H1 (cell line): ENCODE measurements around the gene ATG16L1. TPM values are rescaled to one million over a fixed set of nuclear protein-coding genes. Genes with fewer than 3 reads are reported as not detected.

Experiments used
- CTCF ChIA-PET: fragments of 300-600 bp; sonication (Branson Sonifier 250); formaldehyde crosslinking; loops from one replicate; lab custom pipeline; 2021; ENCODE audit not compliant: partially characterized antibody; lab: Charles Lee
- POLR2A ChIA-PET: fragments of 300-600 bp; sonication (Branson Sonifier 250); formaldehyde crosslinking; loops from one replicate; lab custom pipeline; 2021; ENCODE audit warnings: inconsistent platforms; ENCODE audit not compliant: partially characterized antibody; lab: Charles Lee
- DNase-seq, 2 experiments: peaks; one replicate each; pipeline versions ENCODE4 v3.0.0 to v3.0.0-alpha.2; 2010 to 2022; ENCODE audit warnings: low spot score in 2 of 2, low read depth in 1 of 2, mixed read lengths in 1 of 2
- FAIRE-seq: peaks from 2 replicates; lab custom pipeline; 2011; peaks lifted over from hg19 to GRCh38; lab: Jason Lieb, UNC
- H2AFZ ChIP-seq: 2 replicates; pipeline ENCODE4 v1.8.1; 2012; ENCODE audit warnings: low read length, inconsistent platforms
- H2AK5ac ChIP-seq: 2 replicates; pipeline ENCODE4 v1.6.1; 2013; ENCODE audit warnings: low read depth, low read length
- H2BK120ac ChIP-seq: replicated peaks from 2 replicates; pipeline ENCODE3; 2013; ENCODE audit warnings: low read depth, low read length, inconsistent platforms
- H2BK12ac ChIP-seq: 2 replicates; pipeline ENCODE4 v1.6.1; 2013; ENCODE audit warnings: low read depth, low read length
- H2BK15ac ChIP-seq: 2 replicates; pipeline ENCODE4 v1.6.1; 2013; ENCODE audit warnings: low read length
- H2BK20ac ChIP-seq: 2 replicates; pipeline ENCODE4 v1.6.1; 2013; ENCODE audit warnings: low read length
- H2BK5ac ChIP-seq: 2 replicates; pipeline ENCODE4 v1.6.1; 2013; ENCODE audit warnings: low read depth, low read length
- H3K14ac ChIP-seq: 2 replicates; pipeline ENCODE4 v1.6.1; 2013; ENCODE audit warnings: inconsistent platforms; ENCODE audit not compliant: insufficient read length
- H3K18ac ChIP-seq: 2 replicates; pipeline ENCODE4 v1.6.1; 2013; ENCODE audit warnings: low read length; ENCODE audit errors: extremely low read depth
- H3K23ac ChIP-seq: 2 replicates; pipeline ENCODE4 v1.6.1; 2013; ENCODE audit warnings: inconsistent platforms; ENCODE audit not compliant: insufficient read length
- H3K23me2 ChIP-seq: 2 replicates; pipeline ENCODE4 v1.6.1; 2013; ENCODE audit warnings: low read depth, low read length
- H3K27ac ChIP-seq: 2 replicates; pipeline ENCODE4 v1.6.1; 2011; ENCODE audit warnings: low read depth, low read length, inconsistent platforms
- H3K27me3 ChIP-seq, 4 experiments: replicated peaks in 1 of 4; 1 replicate in 1 of 4; 2 replicates in 3 of 4; pipeline versions ENCODE4 v1.6.1 to v1.8.1; 2011 to 2013; ENCODE audit warnings: low read length in 3 of 4, mild to moderate bottlenecking in 3 of 4, inconsistent platforms in 2 of 4, mixed read lengths in 2 of 4, moderate library complexity in 1 of 4; ENCODE audit not compliant: control insufficient read depth in 3 of 4, insufficient read depth in 3 of 4; ENCODE audit errors: extremely low read depth in 1 of 4
- H3K36me3 ChIP-seq, 4 experiments: 2 replicates each; pipeline versions ENCODE4 v1.6.1 to v1.8.1; 2011 to 2013; ENCODE audit warnings: mild to moderate bottlenecking in 4 of 4, low read length in 3 of 4, moderate library complexity in 2 of 4, control low read depth in 1 of 4, inconsistent platforms in 1 of 4; ENCODE audit not compliant: insufficient read depth in 4 of 4, control insufficient read depth in 2 of 4
- H3K4ac ChIP-seq: replicated peaks from 2 replicates; pipeline ENCODE3; 2013; ENCODE audit warnings: low read length, low read depth, mixed read lengths, inconsistent platforms; ENCODE audit not compliant: insufficient read length
- H3K4me1 ChIP-seq, 4 experiments: replicated peaks in 1 of 4; 1 replicate in 1 of 4; 2 replicates in 3 of 4; pipeline versions ENCODE4 v1.6.1 to v1.8.1; 2011 to 2013; ENCODE audit warnings: low read length in 3 of 4, inconsistent platforms in 2 of 4, mixed read lengths in 1 of 4; ENCODE audit not compliant: insufficient read depth in 4 of 4, control insufficient read depth in 3 of 4
- H3K4me2 ChIP-seq, 2 experiments: 2 replicates each; pipeline versions ENCODE4 v1.6.1 to v1.8.1; 2011 to 2013; ENCODE audit warnings: low read depth in 2 of 2, low read length in 2 of 2, control low read depth in 1 of 2, inconsistent platforms in 1 of 2, mild to moderate bottlenecking in 1 of 2; ENCODE audit not compliant: insufficient read depth in 1 of 2
- H3K4me3 ChIP-seq, 4 experiments: fragments of 200-600, 300-600 bp in 1 of 4; sonication (generic), shearing (Covaris generic), sonication (Bioruptor Twin) in 1 of 4; 2 replicates each; pipeline versions ENCODE4 v1.5.1 to v1.8.1; 2011 to 2016; ENCODE audit warnings: low read length in 4 of 4, low read depth in 3 of 4, control low read depth in 2 of 4, inconsistent platforms in 2 of 4, mild to moderate bottlenecking in 2 of 4, mixed read lengths in 1 of 4, moderate library complexity in 1 of 4; ENCODE audit not compliant: insufficient read depth in 2 of 4; ENCODE audit errors: extremely low read depth in 1 of 4
- H3K56ac ChIP-seq: replicated peaks from 2 replicates; pipeline ENCODE3; 2013; ENCODE audit warnings: low read depth, mild to moderate bottlenecking, mixed read lengths, low read length, inconsistent platforms; ENCODE audit not compliant: insufficient read length
- H3K79me1 ChIP-seq: 2 replicates; pipeline ENCODE4 v1.6.1; 2013; ENCODE audit warnings: low read depth, low read length, control low read depth
- H3K79me2 ChIP-seq, 2 experiments: 2 replicates each; pipeline versions ENCODE4 v1.6.1 to v1.8.1; 2012 to 2013; ENCODE audit warnings: low read length in 2 of 2, mild to moderate bottlenecking in 2 of 2, inconsistent platforms in 1 of 2; ENCODE audit not compliant: insufficient read depth in 2 of 2, control insufficient read depth in 1 of 2
- H3K9ac ChIP-seq, 4 experiments: replicated peaks in 1 of 4; 1 replicate in 1 of 4; 2 replicates in 3 of 4; pipeline versions ENCODE4 v1.6.1 to v1.8.1; 2011 to 2013; ENCODE audit warnings: low read depth in 3 of 4, low read length in 3 of 4, control low read depth in 2 of 4, mild to moderate bottlenecking in 2 of 4, moderate library complexity in 2 of 4, inconsistent platforms in 1 of 4; ENCODE audit errors: extremely low read depth in 1 of 4
- H3K9me3 ChIP-seq, 2 experiments: 2 replicates each; pipeline versions ENCODE4 v1.6.1 to v1.8.1; 2012 to 2013; ENCODE audit warnings: mild to moderate bottlenecking in 2 of 2, moderate library complexity in 2 of 2, control low read depth in 1 of 2, inconsistent platforms in 1 of 2, low read depth in 1 of 2, low read length in 1 of 2, mixed read lengths in 1 of 2; ENCODE audit not compliant: insufficient read depth in 2 of 2
- H4K20me1 ChIP-seq, 2 experiments: replicated peaks in 1 of 2; 2 replicates each; pipeline versions ENCODE3 to v1.8.1; 2011 to 2013; ENCODE audit warnings: inconsistent platforms in 2 of 2, low read length in 2 of 2, mild to moderate bottlenecking in 1 of 2; ENCODE audit not compliant: insufficient read depth in 2 of 2, control insufficient read depth in 1 of 2
- H4K5ac ChIP-seq: 2 replicates; pipeline ENCODE4 v1.6.1; 2013; ENCODE audit warnings: low read length, low read depth, mixed read lengths, inconsistent platforms; ENCODE audit not compliant: insufficient read length
- H4K8ac ChIP-seq: 2 replicates; pipeline ENCODE4 v1.8.0; 2013; ENCODE audit warnings: mild to moderate bottlenecking, moderate library complexity, low read length, inconsistent platforms; ENCODE audit not compliant: insufficient read depth; ENCODE audit errors: extremely low read depth
- H4K91ac ChIP-seq: replicated peaks from 2 replicates; pipeline ENCODE3; 2013; ENCODE audit warnings: low read length, mixed read lengths, inconsistent platforms; ENCODE audit not compliant: insufficient read length
- BACH1 ChIP-seq: IDR thresholded peaks from 2 replicates; pipeline ENCODE4 v1.6.1; 2012; ENCODE audit warnings: low read length, improper control_type of control experiment
- SP2 ChIP-seq: IDR thresholded peaks from 2 replicates; pipeline ENCODE4 v1.6.1; 2012; ENCODE audit warnings: mild to moderate bottlenecking, low read length, inconsistent platforms
- WGBS, 2 experiments: shearing (Covaris generic) in 1 of 2; methylation state at CpG; one replicate each; pipeline versions ENCODE4 v1.1.6 to v1.1.7; 2013 to 2015; ENCODE audit warnings: low lambda C conversion rate in 2 of 2, mixed read lengths in 2 of 2, inconsistent platforms in 1 of 2, low coverage in 1 of 2, missing lambda C conversion rate in 1 of 2; ENCODE audit not compliant: insufficient replicate concordance in 2 of 2, insufficient coverage in 1 of 2, insufficient read length in 1 of 2; ENCODE audit errors: extremely low coverage in 1 of 2, missing lambda C conversion rate in 1 of 2; 5-methylcytosine and 5-hydroxymethylcytosine counted together
- polyA plus RNA-seq, 7 experiments: library from polyadenylated mRNA; depleted of rRNA in 3 of 7; stranded (reverse) in 5 of 7; unstranded in 2 of 7; fragments of >200 nt in 5 of 7; fragments of 200-250 nt in 2 of 7; gene quantifications; 1 replicate in 5 of 7; 2 replicates in 1 of 7; 4 replicates in 1 of 7; pipeline versions ENCODE4 v1.2.1 to v1.2.3, GENCODE V29; 2011 to 2013; ENCODE audit warnings: missing spikeins in 2 of 7, mixed read lengths in 2 of 7
- total RNA-seq: library from RNA; stranded (reverse); fragmentation: NEBNext Ultra II Directional; extraction: Animal tissue kit (Norgen Biotek cat#: 25700); gene quantifications from 2 replicates; pipeline ENCODE4 v1.2.1, GENCODE V29; 2021
- TF ChIP-seq, protein P1 (sequence below): IDR thresholded peaks from 2 replicates; pipeline ENCODE4 v1.6.1; 2012; ENCODE audit warnings: low read length, inconsistent platforms

Gene ATG16L1
- total and polyA plus RNA-seq, 2 of the 8 experiments (the other 6 are each of a cell fraction or from before 2014, with no cell fraction given) = 18.3 to 31.0 TPM

DNA sequence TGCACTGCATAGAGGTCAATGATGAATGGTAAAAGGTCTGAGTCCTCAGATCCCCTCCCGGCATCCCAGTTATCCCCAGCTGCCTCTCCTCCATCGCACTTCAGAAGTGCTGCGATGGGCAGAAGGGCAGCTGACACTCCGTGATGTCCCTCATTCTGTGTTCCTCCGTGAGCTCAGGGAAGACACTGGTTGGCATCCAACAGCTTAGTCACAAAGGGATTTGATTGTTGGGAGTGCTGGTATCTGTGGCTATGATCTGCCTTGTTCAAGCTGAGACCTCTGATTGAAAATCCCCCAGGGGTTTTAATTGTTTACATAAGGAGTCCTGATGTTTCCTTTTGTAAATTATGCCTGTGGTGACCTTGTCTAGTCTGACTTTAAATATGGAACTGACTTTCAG lies 37.2 kb downstream of the ATG16L1 start:
- H2BK120ac ChIP-seq = no peak overlapping the region
- H3K23ac ChIP-seq = no peak overlapping the region
- H4K5ac ChIP-seq = no peak overlapping the region
- H3K79me1 ChIP-seq = no peaks in the 10 kb centered on the region
- H4K20me1 ChIP-seq = peaks cover 4 to 8% of the 10 kb centered on the region in 2 experiments
- H3K9ac ChIP-seq = no peak overlapping the region
- WGBS, 2 experiments = 89% methylated on average over 5 of the region's 5 CpGs; no CpG with 5 or more reads in 1 of the 2 experiments
- H3K4me2 ChIP-seq = no peak overlapping the region
- H4K91ac ChIP-seq = no peak overlapping the region
- no peak overlapping the region for H3K4me3 ChIP-seq
- H2BK12ac ChIP-seq = no peak overlapping the region
- H3K36me3 ChIP-seq = peaks cover 38 to 77% (median 64%) of the 10 kb centered on the region in 4 experiments
- H2BK20ac ChIP-seq = no peak overlapping the region
- H3K56ac ChIP-seq = no peak overlapping the region
- peaks cover 0 to 3% of the 10 kb centered on the region in 2 experiments; a peak in 1 of 4 replicates for H3K79me2 ChIP-seq
- no peak overlapping the region for H3K14ac ChIP-seq
- DNase-seq (no peak), FAIRE-seq (no peak)
- H3K27me3 ChIP-seq = no peaks in the 10 kb centered on the region
- H2AFZ ChIP-seq = no peak overlapping the region
- no peak overlapping the region for H2BK5ac ChIP-seq
- H2BK15ac ChIP-seq = no peak overlapping the region
- H3K23me2 ChIP-seq = no peaks in the 10 kb centered on the region
- H3K9me3 ChIP-seq = no peaks in the 10 kb centered on the region
- H3K4me1 ChIP-seq = no peaks in the 10 kb centered on the region
- CTCF ChIA-PET = interaction anchor here (1.2 to 1.3 kb wide), 3 partner anchors 52 to 159 kb away, joined by 3 read pairs; no protein-coding TSS in a partner anchor
- H3K18ac ChIP-seq = no peak overlapping the region
- POLR2A ChIA-PET = interaction anchor here (0.6 to 2.7 kb wide), 2 partner anchors 8 to 1576 kb away, joined by 3 to 9 read pairs; no protein-coding TSS in a partner anchor
- no peak overlapping the region for H3K27ac ChIP-seq
- no peak overlapping the region for H2AK5ac ChIP-seq
- no peak overlapping the region for H4K8ac ChIP-seq
- H3K4ac ChIP-seq = no peak overlapping the region
- no peak for TF ChIP-seq SP2
- no peak for TF ChIP-seq BACH1
- TF ChIP-seq, protein P1, sequence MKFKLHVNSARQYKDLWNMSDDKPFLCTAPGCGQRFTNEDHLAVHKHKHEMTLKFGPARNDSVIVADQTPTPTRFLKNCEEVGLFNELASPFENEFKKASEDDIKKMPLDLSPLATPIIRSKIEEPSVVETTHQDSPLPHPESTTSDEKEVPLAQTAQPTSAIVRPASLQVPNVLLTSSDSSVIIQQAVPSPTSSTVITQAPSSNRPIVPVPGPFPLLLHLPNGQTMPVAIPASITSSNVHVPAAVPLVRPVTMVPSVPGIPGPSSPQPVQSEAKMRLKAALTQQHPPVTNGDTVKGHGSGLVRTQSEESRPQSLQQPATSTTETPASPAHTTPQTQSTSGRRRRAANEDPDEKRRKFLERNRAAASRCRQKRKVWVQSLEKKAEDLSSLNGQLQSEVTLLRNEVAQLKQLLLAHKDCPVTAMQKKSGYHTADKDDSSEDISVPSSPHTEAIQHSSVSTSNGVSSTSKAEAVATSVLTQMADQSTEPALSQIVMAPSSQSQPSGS = no peak
